Measurements from ENCODE around the gene IL3. TPM values are rescaled to one million over a fixed set of nuclear protein-coding genes. Genes with fewer than 3 reads are reported as not detected.

Gene IL3
- total RNA-seq, 1 donor from 2014 or later: not detected

DNA sequence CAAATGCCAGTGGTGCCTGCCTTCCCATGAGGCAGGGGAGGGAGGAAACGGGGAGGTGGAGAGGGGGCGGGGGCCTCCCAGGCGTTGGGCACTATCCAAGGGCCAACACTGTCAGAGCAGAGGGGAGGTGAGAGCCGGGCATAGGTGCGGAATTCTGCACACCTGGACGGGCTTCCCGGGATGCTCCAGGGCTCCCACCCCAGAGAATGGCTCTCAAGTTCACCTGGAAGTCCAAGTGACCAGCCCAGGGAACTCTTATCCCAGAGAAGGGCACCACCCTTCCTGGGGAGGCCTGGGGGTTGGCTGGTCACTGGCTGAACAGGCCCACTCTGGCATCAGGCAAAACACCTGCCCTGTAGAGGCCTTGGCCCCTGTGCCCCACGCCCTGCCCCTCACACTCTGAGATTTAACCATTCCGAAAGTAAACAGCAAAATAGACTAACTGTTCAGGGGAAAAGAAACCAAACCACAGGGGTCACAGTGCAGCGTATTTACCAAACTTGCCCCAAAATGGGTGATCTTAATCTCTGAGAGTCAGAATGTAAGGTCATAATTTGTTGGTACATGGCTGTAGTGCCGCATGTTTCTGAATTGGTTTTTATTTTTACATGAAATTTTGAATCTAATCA, 15.9 kb downstream of the IL3 start:
- H3K27me3 ChIP-seq: no peaks in the 10 kb centered on the region
- H3K9me3 ChIP-seq: no peaks in the 10 kb centered on the region
- intact Hi-C loops (cut with DNase I): no loop called here
- no peaks in the 10 kb centered on the region for H3K4me1 ChIP-seq
- H3K36me3 ChIP-seq: no peaks in the 10 kb centered on the region
- no peak overlapping the region for H3K4me3 ChIP-seq
- DNase-seq (ENCODE audit: extremely low spot score in 2 of 2): no peak
- TF ChIP-seq POLR2A (IDR thresholded peaks at IDR 0.05) (no peak), POLR2AphosphoS5 (IDR thresholded peaks at IDR 0.05; ENCODE audit: insufficient read depth in 1 of 2, low read depth in 1 of 2) (no peak)
- TF ChIP-seq, protein P1, sequence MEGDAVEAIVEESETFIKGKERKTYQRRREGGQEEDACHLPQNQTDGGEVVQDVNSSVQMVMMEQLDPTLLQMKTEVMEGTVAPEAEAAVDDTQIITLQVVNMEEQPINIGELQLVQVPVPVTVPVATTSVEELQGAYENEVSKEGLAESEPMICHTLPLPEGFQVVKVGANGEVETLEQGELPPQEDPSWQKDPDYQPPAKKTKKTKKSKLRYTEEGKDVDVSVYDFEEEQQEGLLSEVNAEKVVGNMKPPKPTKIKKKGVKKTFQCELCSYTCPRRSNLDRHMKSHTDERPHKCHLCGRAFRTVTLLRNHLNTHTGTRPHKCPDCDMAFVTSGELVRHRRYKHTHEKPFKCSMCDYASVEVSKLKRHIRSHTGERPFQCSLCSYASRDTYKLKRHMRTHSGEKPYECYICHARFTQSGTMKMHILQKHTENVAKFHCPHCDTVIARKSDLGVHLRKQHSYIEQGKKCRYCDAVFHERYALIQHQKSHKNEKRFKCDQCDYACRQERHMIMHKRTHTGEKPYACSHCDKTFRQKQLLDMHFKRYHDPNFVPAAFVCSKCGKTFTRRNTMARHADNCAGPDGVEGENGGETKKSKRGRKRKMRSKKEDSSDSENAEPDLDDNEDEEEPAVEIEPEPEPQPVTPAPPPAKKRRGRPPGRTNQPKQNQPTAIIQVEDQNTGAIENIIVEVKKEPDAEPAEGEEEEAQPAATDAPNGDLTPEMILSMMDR (IDR thresholded peaks at IDR 0.05): no peak
- no peak overlapping the region for H3K27ac ChIP-seq

DNA sequence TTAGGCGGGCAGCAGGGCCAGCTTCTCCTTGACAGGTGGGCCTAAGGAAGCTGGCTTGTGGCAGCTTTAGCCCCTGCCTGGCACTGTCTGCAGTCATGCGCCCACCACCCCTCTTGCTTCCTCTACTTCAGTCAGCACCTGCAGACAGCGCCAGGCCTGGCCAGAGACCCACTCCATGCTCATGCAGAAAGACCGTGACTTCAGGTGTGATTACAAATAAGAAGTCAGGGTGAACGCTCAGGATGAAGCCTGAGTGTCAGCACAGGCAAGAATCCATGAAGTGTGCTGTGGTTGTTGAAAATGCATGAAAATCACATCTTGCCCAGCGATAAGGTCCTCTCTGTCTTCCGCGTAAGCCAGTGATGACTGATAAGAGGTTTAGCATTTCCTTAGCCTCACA, 16.5 kb downstream of the IL3 start:
- Histone ChIP-seq H3K9me3 (no peaks in the 10 kb centered on the region), H3K36me3 (no peaks in the 10 kb centered on the region), H3K4me3 (no peak overlapping the region), H3K27me3 (no peaks in the 10 kb centered on the region), H3K27ac (no peak overlapping the region), H3K4me1 (no peaks in the 10 kb centered on the region)
- no peak for DNase-seq (ENCODE audit: extremely low spot score in 2 of 2)
- TF ChIP-seq POLR2AphosphoS5 (IDR thresholded peaks at IDR 0.05; ENCODE audit: insufficient read depth in 1 of 2, low read depth in 1 of 2) (no peak), POLR2A (IDR thresholded peaks at IDR 0.05) (no peak)
- TF ChIP-seq, protein P1 (IDR thresholded peaks at IDR 0.05): no peak
- intact Hi-C loops (cut with DNase I): no loop called here

DNA sequence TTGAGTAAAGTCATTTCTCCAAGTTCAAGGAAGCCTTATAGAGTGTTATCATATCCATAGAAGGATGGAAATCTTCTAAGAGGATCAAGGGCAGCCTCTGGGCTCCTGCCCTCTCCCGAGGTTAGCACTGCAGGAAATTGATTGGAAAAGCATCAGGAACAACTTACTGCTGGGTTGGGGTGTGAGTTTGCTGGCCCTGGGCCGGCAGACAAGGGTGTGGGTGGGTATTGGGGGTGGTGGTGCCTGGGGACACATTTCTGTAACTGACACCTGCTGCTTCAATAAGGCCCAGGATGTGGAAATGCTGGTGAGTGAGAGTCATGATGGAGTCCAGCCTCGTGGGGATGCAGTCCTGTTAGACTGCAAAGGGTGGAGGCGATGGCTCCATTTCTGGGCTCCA, 18.6 kb downstream of the IL3 start:
- H3K36me3 ChIP-seq: no peaks in the 10 kb centered on the region
- H3K9me3 ChIP-seq: no peaks in the 10 kb centered on the region
- H3K27ac ChIP-seq: no peak overlapping the region
- no peaks in the 10 kb centered on the region for H3K4me1 ChIP-seq
- intact Hi-C loops (cut with DNase I): no loop called here
- DNase-seq (ENCODE audit: extremely low spot score in 2 of 2): no peak
- TF ChIP-seq, protein P1 (IDR thresholded peaks at IDR 0.05): no peak
- TF ChIP-seq POLR2AphosphoS5 (IDR thresholded peaks at IDR 0.05; ENCODE audit: insufficient read depth in 1 of 2, low read depth in 1 of 2): no peak
- TF ChIP-seq POLR2A (IDR thresholded peaks at IDR 0.05): no peak
- H3K4me3 ChIP-seq: no peak overlapping the region
- no peaks in the 10 kb centered on the region for H3K27me3 ChIP-seq

DNA sequence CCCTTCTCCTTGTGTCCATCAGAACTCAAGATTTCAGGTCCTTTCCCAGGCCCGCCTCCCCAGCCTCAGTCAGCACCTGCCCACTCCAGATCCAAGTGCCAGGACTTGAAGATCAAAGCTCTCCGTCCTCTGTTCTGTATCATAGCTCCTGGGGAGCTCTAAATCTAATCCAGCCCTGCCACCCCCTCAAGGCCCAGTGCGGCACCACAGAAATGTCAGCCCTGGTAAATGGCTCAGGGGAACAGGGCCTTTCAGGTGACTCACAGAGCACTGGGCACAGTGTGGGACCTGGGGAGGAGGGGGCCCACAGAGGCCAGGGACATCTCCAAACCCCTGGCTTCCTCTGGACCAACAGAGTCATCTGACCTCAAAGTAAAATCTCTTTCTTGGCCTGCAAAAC, 19.2 kb downstream of the IL3 start:
- Histone ChIP-seq H3K27ac (no peak overlapping the region), H3K4me1 (no peaks in the 10 kb centered on the region), H3K4me3 (no peak overlapping the region), H3K27me3 (no peaks in the 10 kb centered on the region), H3K9me3 (no peaks in the 10 kb centered on the region), H3K36me3 (no peaks in the 10 kb centered on the region)
- DNase-seq (ENCODE audit: extremely low spot score in 2 of 2): no peak
- TF ChIP-seq POLR2AphosphoS5 (IDR thresholded peaks at IDR 0.05; ENCODE audit: insufficient read depth in 1 of 2, low read depth in 1 of 2) (no peak), POLR2A (IDR thresholded peaks at IDR 0.05) (no peak)
- TF ChIP-seq, protein P1 (IDR thresholded peaks at IDR 0.05): no peak
- intact Hi-C loops (cut with DNase I): no loop called here

DNA sequence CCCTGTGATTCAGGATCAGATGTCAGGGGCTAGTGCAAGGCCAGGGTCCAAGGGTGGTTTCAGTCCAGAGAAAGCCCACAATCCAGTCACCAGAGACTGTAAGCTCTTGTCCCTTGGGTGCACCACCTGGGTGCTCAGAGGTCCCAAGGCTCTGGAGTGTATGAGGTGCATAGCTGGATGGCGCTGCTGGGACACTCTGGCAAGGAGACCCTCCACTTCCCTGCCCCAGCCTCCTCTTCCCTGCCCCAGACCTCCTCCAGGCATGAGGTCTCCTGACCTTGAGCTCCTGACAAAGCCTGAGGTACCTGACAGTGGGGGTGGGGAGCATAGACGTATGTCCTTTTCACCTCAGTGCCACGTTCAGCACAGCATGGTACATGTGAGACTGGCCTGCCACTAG, 20.1 kb downstream of the IL3 start:
- H3K4me1 ChIP-seq: no peaks in the 10 kb centered on the region
- no peaks in the 10 kb centered on the region for H3K36me3 ChIP-seq
- H3K27me3 ChIP-seq: no peaks in the 10 kb centered on the region
- DNase-seq (ENCODE audit: extremely low spot score in 2 of 2): no peak
- no peak overlapping the region for H3K4me3 ChIP-seq
- intact Hi-C loops (cut with DNase I): no loop called here
- no peaks in the 10 kb centered on the region for H3K9me3 ChIP-seq
- H3K27ac ChIP-seq: no peak overlapping the region
- no peak for TF ChIP-seq POLR2AphosphoS5 (IDR thresholded peaks at IDR 0.05; ENCODE audit: insufficient read depth in 1 of 2, low read depth in 1 of 2)

All from vagina (tissue), 2 donors.